BLaER1 treated with 17β-estradiol and CSF1 and Interleukin-3, amounts not matched to agents 10 nM and 100 nM (cell line): ENCODE data around the gene ARMC12.

Experiments
- H3K27ac ChIP-seq, 11 experiments: shearing (Covaris generic); formaldehyde crosslinking; 2 replicates each; pipeline ENCODE4 v1.8.1; 2022
- H3K27me3 ChIP-seq, 11 experiments: shearing (Covaris generic); formaldehyde crosslinking; 2 replicates each; pipeline ENCODE4 v1.8.1; 2022
- H3K36me3 ChIP-seq, 11 experiments: shearing (Covaris generic); formaldehyde crosslinking; 2 replicates each; pipeline ENCODE4 v1.8.1; 2022
- H3K4me1 ChIP-seq, 10 experiments: shearing (Covaris generic); formaldehyde crosslinking; 2 replicates each; pipeline ENCODE4 v1.8.1; 2022
- H3K4me2 ChIP-seq, 11 experiments: shearing (Covaris generic); formaldehyde crosslinking; 2 replicates each; pipeline ENCODE4 v1.8.1; 2022
- H3K4me3 ChIP-seq, 10 experiments: shearing (Covaris generic); formaldehyde crosslinking; 2 replicates each; pipeline ENCODE4 v1.8.1; 2022
- H3K9ac ChIP-seq, 11 experiments: shearing (Covaris generic); formaldehyde crosslinking; 2 replicates each; pipeline ENCODE4 v1.8.1; 2022
- H3K9me3 ChIP-seq, 11 experiments: shearing (Covaris generic); formaldehyde crosslinking; replicated peaks in 1 of 11; 2 replicates each; pipeline ENCODE4 v1.8.1; 2022
- H4K20me1 ChIP-seq, 11 experiments: shearing (Covaris generic); formaldehyde crosslinking; 2 replicates each; pipeline ENCODE4 v1.8.1; 2022
- Cebpa-rat ChIP-seq, 11 experiments: shearing (Covaris generic); IDR thresholded peaks; 2 replicates each; pipeline ENCODE4 v1.8.1; 2022

ARMC12 gene

GRCh38 chr6:35698858-35699257, 38.0 kb upstream of the ARMC12 start:
- no peak overlapping the region for H3K4me2 ChIP-seq
- no peaks in the 10 kb centered on the region for H3K36me3 ChIP-seq
- no peaks in the 10 kb centered on the region for H3K27me3 ChIP-seq
- H3K4me1 ChIP-seq = no peaks in the 10 kb centered on the region
- H3K9ac ChIP-seq = no peak overlapping the region
- H3K9me3 ChIP-seq = peaks cover 11 to 31% (median 25%) of the 10 kb centered on the region in 11 experiments
- H3K4me3 ChIP-seq = no peak overlapping the region
- H4K20me1 ChIP-seq = no peaks in the 10 kb centered on the region
- no peak overlapping the region for H3K27ac ChIP-seq
- no peak for TF ChIP-seq Cebpa-rat (IDR thresholded peaks at IDR 0.05)

GRCh38 chr6:35703554-35703953, 33.3 kb upstream of the ARMC12 start:
- Histone ChIP-seq H3K27ac (no peak overlapping the region), H3K36me3 (no peaks in the 10 kb centered on the region), H4K20me1 (no peaks in the 10 kb centered on the region), H3K4me2 (no peak overlapping the region), H3K9me3 (peaks cover 12 to 30% (median 25%) of the 10 kb centered on the region in 11 experiments), H3K27me3 (no peaks in the 10 kb centered on the region), H3K9ac (no peak overlapping the region), H3K4me1 (0 out of 20 replicates have a peak, but pooled peaks cover 0 to 4% (median 0%) of the 10 kb centered on the region in 10 experiments), H3K4me3 (no peak overlapping the region)
- no peak for TF ChIP-seq Cebpa-rat (IDR thresholded peaks at IDR 0.05)

- Histone ChIP-seq H3K27me3 (no peaks in the 10 kb centered on the region), H3K4me3 (no peak overlapping the region), H3K9ac (no peak overlapping the region), H4K20me1 (no peaks in the 10 kb centered on the region), H3K9me3 (peaks cover 12 to 29% (median 25%) of the 10 kb centered on the region in 11 experiments), H3K36me3 (no peaks in the 10 kb centered on the region), H3K4me1 (0 out of 20 replicates have a peak, but pooled peaks cover 0 to 4% (median 0%) of the 10 kb centered on the region in 10 experiments), H3K27ac (no peak overlapping the region), H3K4me2 (no peak overlapping the region)
- TF ChIP-seq Cebpa-rat (IDR thresholded peaks at IDR 0.05) = no peak
These were observed 30.4 kb upstream of the ARMC12 start for GRCh38 chr6:35706468-35706867.

GRCh38 chr6:35707714-35708407, 29.0 kb upstream of the ARMC12 start:
- H3K27ac ChIP-seq = no peak overlapping the region
- no peaks in the 10 kb centered on the region for H3K27me3 ChIP-seq

GRCh38 chr6:35708585-35708984, 28.2 kb upstream of the ARMC12 start:
- peaks cover 3 to 9% (median 6%) of the 10 kb centered on the region in 11 experiments for H3K9me3 ChIP-seq
- no peak overlapping the region for H3K4me3 ChIP-seq
- no peak overlapping the region for H3K9ac ChIP-seq
- H3K27me3 ChIP-seq = no peaks in the 10 kb centered on the region
- no peak for TF ChIP-seq Cebpa-rat (IDR thresholded peaks at IDR 0.05)
- H3K4me1 ChIP-seq = peaks cover 4 to 17% (median 12%) of the 10 kb centered on the region in 10 experiments
- H3K4me2 ChIP-seq = no peak overlapping the region
- no peak overlapping the region for H3K27ac ChIP-seq
- no peaks in the 10 kb centered on the region for H4K20me1 ChIP-seq
- no peaks in the 10 kb centered on the region for H3K36me3 ChIP-seq

More at GRCh38 chr6:35707714-35708407, 29.0 kb upstream of the ARMC12 start:
- Histone ChIP-seq H3K9ac (no peak overlapping the region), H4K20me1 (no peaks in the 10 kb centered on the region), H3K9me3 (peaks cover 10 to 16% (median 13%) of the 10 kb centered on the region in 11 experiments), H3K4me1 (peaks cover 0 to 9% (median 5%) of the 10 kb centered on the region in 10 experiments; a peak in 11 of 20 replicates), H3K4me2 (no peak overlapping the region), H3K36me3 (no peaks in the 10 kb centered on the region), H3K4me3 (no peak overlapping the region)
- TF ChIP-seq Cebpa-rat (IDR thresholded peaks at IDR 0.05) = no peak

GRCh38 chr6:35710241-35710847, 26.5 kb upstream of the ARMC12 start:
- no peak overlapping the region for H3K27ac ChIP-seq
- H3K36me3 ChIP-seq = no peaks in the 10 kb centered on the region
- H4K20me1 ChIP-seq = no peaks in the 10 kb centered on the region
- no peaks in the 10 kb centered on the region; a peak in 1 of 22 replicates for H3K9me3 ChIP-seq
- no peak overlapping the region for H3K4me3 ChIP-seq
- no peak overlapping the region for H3K9ac ChIP-seq
- H3K4me1 ChIP-seq = peaks cover 7 to 20% (median 16%) of the 10 kb centered on the region in 10 experiments
- TF ChIP-seq Cebpa-rat (IDR thresholded peaks at IDR 0.05) = 0 out of 22 replicates have a peak, but pooled peaks of 1 of the 11 experiments have one; percentile 36
- H3K27me3 ChIP-seq = no peaks in the 10 kb centered on the region
- H3K4me2 ChIP-seq = no peak overlapping the region

- no peak overlapping the region for H3K4me3 ChIP-seq
- no peaks in the 10 kb centered on the region for H3K36me3 ChIP-seq
- H3K9me3 ChIP-seq = no peaks in the 10 kb centered on the region; a peak in 1 of 22 replicates
- no peak for TF ChIP-seq Cebpa-rat (IDR thresholded peaks at IDR 0.05)
- H4K20me1 ChIP-seq = no peaks in the 10 kb centered on the region
- no peak overlapping the region for H3K4me2 ChIP-seq
- no peak overlapping the region for H3K9ac ChIP-seq
- H3K27ac ChIP-seq = no peak overlapping the region
- H3K4me1 ChIP-seq = peaks cover 16 to 33% (median 25%) of the 10 kb centered on the region in 10 experiments
- no peaks in the 10 kb centered on the region for H3K27me3 ChIP-seq
These were observed 25.1 kb upstream of the ARMC12 start for GRCh38 chr6:35711731-35712130.

GRCh38 chr6:35713006-35713767, 23.6 kb upstream of the ARMC12 start:
- H3K4me1 ChIP-seq = peaks cover 30 to 48% (median 39%) of the 10 kb centered on the region in 10 experiments
- no peak overlapping the region for H3K27ac ChIP-seq
- no peaks in the 10 kb centered on the region; a peak in 1 of 22 replicates for H3K9me3 ChIP-seq
- H3K4me3 ChIP-seq = no peak overlapping the region
- peak overlapping the region; percentile 2 to 49 (median 34); a peak in 20 of 22 replicates for H3K4me2 ChIP-seq
- no peaks in the 10 kb centered on the region for H3K36me3 ChIP-seq
- H3K27me3 ChIP-seq = no peaks in the 10 kb centered on the region
- no peak for TF ChIP-seq Cebpa-rat (IDR thresholded peaks at IDR 0.05)
- no peak overlapping the region for H3K9ac ChIP-seq
- no peaks in the 10 kb centered on the region for H4K20me1 ChIP-seq

GRCh38 chr6:35716798-35717197, 20.0 kb upstream of the ARMC12 start:
- peak overlapping the region; percentile 10 to 100 (median 90); a peak in 19 of 22 replicates for H3K4me2 ChIP-seq
- H3K27ac ChIP-seq = peak overlapping the region in 4 of 11 experiments; percentile 10 to 89 (median 32); a peak in 3 of 22 replicates
- H3K9me3 ChIP-seq = no peaks in the 10 kb centered on the region
- no peaks in the 10 kb centered on the region for H3K27me3 ChIP-seq
- no peak overlapping the region for H3K4me3 ChIP-seq
- H4K20me1 ChIP-seq = no peaks in the 10 kb centered on the region
- no peaks in the 10 kb centered on the region for H3K36me3 ChIP-seq
- TF ChIP-seq Cebpa-rat (IDR thresholded peaks at IDR 0.05) = no peak
- peaks cover 66 to 83% (median 75%) of the 10 kb centered on the region in 10 experiments for H3K4me1 ChIP-seq
- no peak overlapping the region; a peak in 1 of 22 replicates for H3K9ac ChIP-seq
